ENCODE measurements around the gene UNC13B.

GRCh38 chr9:35116898-35117551 lies 44.8 kb upstream of the UNC13B start:
- TF ChIP-seq CTCF (IDR thresholded peaks at IDR 0.05 in 2 of 3, conservative IDR thresholded peaks at IDR 0.05 in 1 of 3; ENCODE audit: borderline replicate concordance in 1 of 3, insufficient read depth in 1 of 3, low read depth in 2 of 3, low read length in 2 of 3) = peak in 2 of 3 experiments; percentile 92 to 95; a peak in 4 of 6 replicates
- no peak for TF ChIP-seq ZBTB33 (IDR thresholded peaks at IDR 0.05; ENCODE audit: extremely low read depth, insufficient replicate concordance, low read length)
- no peak for TF ChIP-seq POLR2A (IDR thresholded peaks at IDR 0.05; ENCODE audit: borderline replicate concordance, extremely low read depth, insufficient read depth, insufficient read length)
- no peak for TF ChIP-seq POLR2AphosphoS5 (IDR thresholded peaks at IDR 0.05; ENCODE audit: low read depth, low read length)
- no peak for TF ChIP-seq CEBPB (IDR thresholded peaks at IDR 0.05; ENCODE audit: low read depth)
- TF ChIP-seq EZH2 (IDR thresholded peaks at IDR 0.05) = no peak
- no peak for TF ChIP-seq JUND (IDR thresholded peaks at IDR 0.05)
- peak; percentile 11 for TF ChIP-seq YY1 (IDR thresholded peaks at IDR 0.05; ENCODE audit: extremely low read depth, insufficient replicate concordance, low read depth, low read length)
